Upper lobe of left lung (tissue), 6 donors: ENCODE data around the gene DNAJB12. TPM values are rescaled to one million over a fixed set of nuclear protein-coding genes. Genes with fewer than 3 reads are reported as not detected.
A peak's percentile ranks its signal among the peaks of the same experiment; 100 is the strongest.

ENCODE experiments used
- ATAC-seq, 2 donors: fragments of 200-7000 bp; cut with Tn5 transposase; one replicate each; pipeline ENCODE4 v1.9.1; 2022; ENCODE audit warnings: mild to moderate bottlenecking in 2 of 2, moderate library complexity in 2 of 2; ENCODE audit not compliant: low FRiP score in 2 of 2
- DNase-seq, 2 donors: peaks; one replicate each; pipeline ENCODE4 v3.0.0-alpha.2; 2019 to 2020
- H3K27ac ChIP-seq, 4 donors: fragments of 200-600 bp; sonication (generic); one replicate each; pipeline ENCODE4 v1.5.1; 2016 to 2019
- H3K27me3 ChIP-seq, 4 donors: fragments of 200-600 bp; sonication (generic); one replicate each; pipeline ENCODE4 v1.5.1; 2017 to 2019
- H3K36me3 ChIP-seq, 4 donors: fragments of 200-600 bp; sonication (generic); one replicate each; pipeline ENCODE4 v1.5.1; 2016 to 2019
- H3K4me1 ChIP-seq, 4 donors: fragments of 200-600 bp; sonication (generic); one replicate each; pipeline ENCODE4 v1.5.1; 2018 to 2019
- H3K4me3 ChIP-seq, 4 donors: fragments of 200-600 bp; sonication (generic); one replicate each; pipeline ENCODE4 v1.5.1; 2017 to 2019; ENCODE audit warnings: mild to moderate bottlenecking in 2 of 4, moderate library complexity in 1 of 4
- H3K9me3 ChIP-seq, 4 donors: fragments of 200-600 bp; sonication (generic); one replicate each; pipeline ENCODE4 v1.5.1; 2018 to 2019
- EP300 ChIP-seq, 4 donors: sonication (generic); formaldehyde crosslinking; IDR thresholded peaks; one replicate each; pipeline ENCODE4 v1.5.1; 2017; ENCODE audit warnings: antibody characterized with exemption in 4 of 4, control low read depth in 2 of 4
- POLR2A ChIP-seq, 4 donors: fragments of 450-650 bp; IDR thresholded peaks; one replicate each; pipeline ENCODE4 v1.5.1; 2016 to 2017; ENCODE audit warnings: antibody characterized with exemption in 4 of 4, mild to moderate bottlenecking in 2 of 4
- POLR2AphosphoS5 ChIP-seq, 2 donors: sonication (generic); formaldehyde crosslinking; IDR thresholded peaks; one replicate each; pipeline ENCODE4 v1.5.1; 2017; ENCODE audit warnings: antibody characterized with exemption in 2 of 2
- WGBS, 2 donors: methylation state at CpG; one replicate each; pipeline ENCODE4 v1.1.5; 2017 to 2018; 5-methylcytosine and 5-hydroxymethylcytosine counted together
- total RNA-seq, 6 donors: library from RNA; depleted of rRNA in 4 of 6; stranded (reverse); fragments of >200 nt in 4 of 6; gene quantifications; one replicate each; pipeline versions ENCODE4 v1.1.0 to v1.2.1, GENCODE V29; 2016 to 2021
- TF ChIP-seq, protein P1 (sequence below), 6 experiments: fragments of 450-650 bp in 4 of 6; fragments of 200-600 bp in 2 of 6; sonication (generic) in 2 of 6; IDR thresholded peaks; one replicate each; pipeline ENCODE4 v1.5.1; 2016 to 2019; ENCODE audit warnings: antibody characterized with exemption in 6 of 6
- donor health status: DM: no; HTN: no; CAD: no; lungs with moderate emphysema.
- donor health status: DM: no; HTN: yes; CAD: no; lungs with severe emphysema.

DNAJB12 gene
- total RNA-seq, 6 donors from 2014 or later, result 24.4 to 81.7 (median 49.2) TPM

DNA sequence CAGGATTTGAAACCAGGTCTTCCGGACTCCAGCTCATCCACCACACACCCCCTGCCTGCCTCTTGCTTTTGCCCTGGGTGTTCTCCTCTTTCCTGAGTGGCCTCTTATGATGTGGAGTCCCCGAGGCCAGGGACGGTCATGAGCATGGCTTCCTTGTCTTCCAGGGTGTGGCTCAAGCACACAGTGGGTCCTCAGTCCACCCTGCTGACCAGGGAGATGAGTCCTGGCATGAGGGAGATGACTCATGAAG is 32.8 kb downstream of the DNAJB12 start:
- no peaks in the 10 kb centered on the region for H3K36me3 ChIP-seq
- peak overlapping the region in 3 of 4 donors; percentile 94 to 99 (median 97) for H3K27ac ChIP-seq
- no peak overlapping the region for H3K4me3 ChIP-seq
- TF ChIP-seq, protein P1, sequence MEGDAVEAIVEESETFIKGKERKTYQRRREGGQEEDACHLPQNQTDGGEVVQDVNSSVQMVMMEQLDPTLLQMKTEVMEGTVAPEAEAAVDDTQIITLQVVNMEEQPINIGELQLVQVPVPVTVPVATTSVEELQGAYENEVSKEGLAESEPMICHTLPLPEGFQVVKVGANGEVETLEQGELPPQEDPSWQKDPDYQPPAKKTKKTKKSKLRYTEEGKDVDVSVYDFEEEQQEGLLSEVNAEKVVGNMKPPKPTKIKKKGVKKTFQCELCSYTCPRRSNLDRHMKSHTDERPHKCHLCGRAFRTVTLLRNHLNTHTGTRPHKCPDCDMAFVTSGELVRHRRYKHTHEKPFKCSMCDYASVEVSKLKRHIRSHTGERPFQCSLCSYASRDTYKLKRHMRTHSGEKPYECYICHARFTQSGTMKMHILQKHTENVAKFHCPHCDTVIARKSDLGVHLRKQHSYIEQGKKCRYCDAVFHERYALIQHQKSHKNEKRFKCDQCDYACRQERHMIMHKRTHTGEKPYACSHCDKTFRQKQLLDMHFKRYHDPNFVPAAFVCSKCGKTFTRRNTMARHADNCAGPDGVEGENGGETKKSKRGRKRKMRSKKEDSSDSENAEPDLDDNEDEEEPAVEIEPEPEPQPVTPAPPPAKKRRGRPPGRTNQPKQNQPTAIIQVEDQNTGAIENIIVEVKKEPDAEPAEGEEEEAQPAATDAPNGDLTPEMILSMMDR (IDR thresholded peaks at IDR 0.05), result no peak
- TF ChIP-seq POLR2A (IDR thresholded peaks at IDR 0.05), result peak in 1 of 4 donors; percentile 16
- WGBS, 2 donors, result 72 to 89% methylated on average over 1 to 3 of the region's 3 CpGs
- no peak for DNase-seq
- peaks cover 72 to 92% (median 81%) of the 10 kb centered on the region in 4 donors for H3K4me1 ChIP-seq
- no peak for ATAC-seq
- no peaks in the 10 kb centered on the region for H3K27me3 ChIP-seq
- H3K9me3 ChIP-seq, result no peaks in the 10 kb centered on the region

DNA sequence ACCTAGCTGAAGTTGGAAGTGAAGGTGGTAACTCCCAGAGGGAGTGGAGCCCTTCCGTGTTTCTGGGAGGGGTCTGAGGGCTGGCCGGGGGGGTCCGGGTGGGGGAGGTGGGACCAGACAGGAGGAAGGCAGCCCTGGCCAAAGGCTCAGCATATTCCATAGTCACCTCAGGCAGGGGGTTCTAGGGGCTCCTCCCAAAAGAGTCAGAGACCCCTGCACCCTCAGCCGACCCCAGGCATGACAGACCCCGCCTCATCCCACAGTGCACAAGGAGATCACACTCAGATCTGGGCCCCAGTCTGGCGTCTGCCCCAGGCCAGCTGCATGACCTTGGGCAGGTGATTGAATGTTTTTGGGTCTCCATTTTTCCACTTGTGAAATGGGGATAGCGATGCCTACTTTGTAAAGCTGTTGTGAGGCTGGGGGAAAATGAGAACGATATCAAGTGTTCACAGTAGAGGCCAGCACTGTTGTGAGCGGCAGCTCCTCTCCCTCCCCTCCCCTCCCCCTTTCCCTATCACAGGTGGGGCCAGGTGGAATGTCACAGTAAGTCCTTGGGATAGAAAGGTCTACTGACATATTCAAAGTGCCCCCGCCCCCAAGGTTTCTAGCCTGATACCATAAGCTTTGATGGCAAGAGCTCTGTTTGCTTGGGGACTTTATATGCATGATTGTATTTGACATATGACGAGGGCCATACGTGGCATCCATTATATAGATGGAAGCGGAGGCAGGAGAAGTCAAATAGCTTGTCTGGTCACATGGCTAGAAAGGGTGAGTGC is 33.3 kb downstream of the DNAJB12 start:
- ATAC-seq (no peak), DNase-seq (no peak)
- no peaks in the 10 kb centered on the region for H3K27me3 ChIP-seq
- peak overlapping the region; percentile 90 to 99 (median 96) for H3K27ac ChIP-seq
- no peak overlapping the region for H3K4me3 ChIP-seq
- peaks cover 78 to 97% (median 84%) of the 10 kb centered on the region in 4 donors for H3K4me1 ChIP-seq
- 81 to 85% methylated on average over 10 to 13 of the region's 13 CpGs for WGBS, 2 donors
- H3K36me3 ChIP-seq, result no peaks in the 10 kb centered on the region
- no peaks in the 10 kb centered on the region for H3K9me3 ChIP-seq
- TF ChIP-seq, protein P1 (IDR thresholded peaks at IDR 0.05), result no peak
- TF ChIP-seq POLR2A (IDR thresholded peaks at IDR 0.05), result no peak
- TF ChIP-seq POLR2AphosphoS5 (IDR thresholded peaks at IDR 0.05), result no peak
- no peak for TF ChIP-seq EP300 (IDR thresholded peaks at IDR 0.05)

DNA sequence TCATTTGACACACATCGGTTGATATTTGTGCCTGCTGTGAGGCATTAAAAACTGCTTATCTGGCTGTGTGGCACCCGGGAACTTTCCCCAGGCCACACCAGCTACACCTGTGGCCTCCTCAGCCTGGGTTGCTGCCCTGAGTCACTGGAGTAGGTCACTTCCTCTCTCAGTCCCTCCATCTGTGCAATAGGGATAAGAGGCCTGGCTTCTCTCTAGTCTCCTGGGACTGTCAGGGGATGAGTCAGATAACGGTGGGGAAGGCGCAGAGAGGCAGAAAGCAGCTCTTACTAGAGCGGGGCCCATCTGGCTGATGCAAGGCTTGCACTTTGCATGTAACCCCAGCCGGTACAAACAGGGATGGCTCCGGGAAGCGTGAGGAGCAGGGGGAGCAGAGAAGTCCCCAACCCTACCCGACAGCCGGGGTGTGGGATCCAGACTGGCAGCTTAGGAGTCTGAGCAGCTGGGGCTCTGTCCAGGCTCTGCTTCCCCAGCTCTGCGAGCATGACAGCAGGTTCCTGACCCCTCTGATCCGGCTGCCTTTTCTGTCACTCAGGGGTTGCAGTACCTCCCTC is 34.0 kb downstream of the DNAJB12 start:
- H3K27ac ChIP-seq, result peak overlapping the region; percentile 90 to 99 (median 96)
- no peaks in the 10 kb centered on the region for H3K27me3 ChIP-seq
- TF ChIP-seq POLR2A (IDR thresholded peaks at IDR 0.05) (peak in 1 of 4 donors; percentile 74), EP300 (IDR thresholded peaks at IDR 0.05) (peak in 1 of 4 donors; percentile 9), POLR2AphosphoS5 (IDR thresholded peaks at IDR 0.05) (peak; percentile 71 to 85)
- TF ChIP-seq, protein P1 (IDR thresholded peaks at IDR 0.05), result no peak
- H3K4me3 ChIP-seq, result no peak overlapping the region
- H3K36me3 ChIP-seq, result no peaks in the 10 kb centered on the region
- H3K9me3 ChIP-seq, result no peaks in the 10 kb centered on the region
- DNase-seq, result peak in 1 of 2 donors; percentile 86
- ATAC-seq, result peak; percentile 36 to 82
- 36 to 57% methylated on average over 8 to 12 of the region's 12 CpGs for WGBS, 2 donors
- H3K4me1 ChIP-seq, result peaks cover 81 to 99% (median 88%) of the 10 kb centered on the region in 4 donors

DNA sequence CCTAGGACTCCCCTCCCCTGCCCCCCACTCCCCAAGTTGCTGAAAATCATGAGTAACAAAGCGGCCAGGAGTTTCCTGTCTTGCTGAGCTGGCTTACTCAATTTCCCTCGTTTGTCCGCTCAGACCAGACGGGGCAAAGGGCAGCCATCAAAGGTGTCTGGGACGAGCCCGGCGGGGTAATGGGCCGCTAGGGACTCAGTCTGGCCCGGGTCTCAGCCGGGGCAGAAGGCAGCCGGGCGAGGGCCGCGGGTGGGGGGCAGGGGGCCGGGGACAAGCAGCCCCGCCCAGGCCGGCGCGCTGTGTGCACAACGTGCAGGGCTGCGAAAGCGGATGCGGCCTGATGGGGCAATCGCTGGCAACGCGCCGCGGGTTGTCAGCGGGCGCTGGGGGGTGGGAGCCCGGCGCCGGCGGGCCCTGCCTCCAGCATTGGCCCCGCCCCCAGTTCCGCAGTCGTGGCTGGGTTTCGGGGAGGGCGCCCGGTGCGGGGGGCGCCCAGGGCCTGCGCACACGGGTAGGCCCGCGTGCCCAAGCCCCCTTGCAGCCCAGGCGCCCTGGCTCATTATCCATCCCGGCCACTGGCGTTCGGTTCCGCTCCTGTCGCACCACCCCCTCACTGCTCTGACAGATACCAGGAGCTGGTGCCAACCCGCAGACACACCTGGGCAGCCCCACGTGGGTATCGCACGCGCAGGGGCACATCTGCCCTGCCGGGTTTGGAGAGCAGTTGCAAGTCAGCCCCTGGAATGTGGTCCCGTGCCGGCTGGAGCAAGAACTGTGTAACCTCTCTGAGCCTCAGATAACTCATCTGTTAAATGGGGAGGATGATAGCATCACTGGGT is 35.1 kb downstream of the DNAJB12 start:
- H3K27ac ChIP-seq, result peak overlapping the region; percentile 90 to 99 (median 96)
- no peaks in the 10 kb centered on the region for H3K9me3 ChIP-seq
- DNase-seq (peak; percentile 96 to 100), ATAC-seq (peak; percentile 88 to 91)
- TF ChIP-seq, protein P1 (IDR thresholded peaks at IDR 0.05), result peak in 3 of 6 experiments; percentile 10 to 22 (median 13)
- peak; percentile 88 to 89 for TF ChIP-seq POLR2AphosphoS5 (IDR thresholded peaks at IDR 0.05)
- peak in 1 of 4 donors; percentile 83 for TF ChIP-seq POLR2A (IDR thresholded peaks at IDR 0.05)
- peak in 2 of 4 donors; percentile 78 to 79 for TF ChIP-seq EP300 (IDR thresholded peaks at IDR 0.05)
- peak overlapping the region in 3 of 4 donors; percentile 34 to 53 (median 47) for H3K4me3 ChIP-seq
- WGBS, 2 donors, result 0 to 3% methylated on average over 8 to 53 of the region's 60 CpGs
- peaks cover 81 to 99% (median 86%) of the 10 kb centered on the region in 4 donors for H3K4me1 ChIP-seq
- H3K36me3 ChIP-seq, result no peaks in the 10 kb centered on the region
- no peaks in the 10 kb centered on the region for H3K27me3 ChIP-seq
